Lower leg skin (tissue), 4 donors: ENCODE results near the gene NNMT. TPM values are rescaled to one million over a fixed set of nuclear protein-coding genes. Genes with fewer than 3 reads are reported as not detected.

Experiments used
- DNase-seq, 2 donors: peaks; one replicate each; pipeline ENCODE4 v3.0.0-alpha.2; 2019; ENCODE audit warnings: low spot score in 2 of 2
- H3K4me3 ChIP-seq: fragments of 200-600 bp; sonication (generic); 2 replicates; pipeline ENCODE4 v1.5.1; 2017; ENCODE audit warnings: mild to moderate bottlenecking, low read depth; ENCODE audit not compliant: poor library complexity, severe bottlenecking
- POLR2A ChIP-seq, 2 donors: fragments of 450-650 bp; IDR thresholded peaks; one replicate each; pipeline ENCODE4 v1.6.1; 2016 to 2017; ENCODE audit warnings: antibody characterized with exemption in 2 of 2, mild to moderate bottlenecking in 1 of 2, moderate library complexity in 1 of 2
- WGBS, 2 donors: methylation state at CpG; one replicate each; pipeline ENCODE4 v1.1.5; 2018; 5-methylcytosine and 5-hydroxymethylcytosine counted together
- intact Hi-C: fragments of 100-400 bp; cut with DNase I; formaldehyde crosslinking; loops from one replicate; pipeline ENCODE4 v1.15.0; 2023; ENCODE audit warnings: low total_unique reads
- total RNA-seq, 4 donors: library from RNA; depleted of rRNA; stranded (reverse); fragments of >200 nt; gene quantifications; one replicate each; pipeline ENCODE4 v1.1.0, GENCODE V29; 2016
- TF ChIP-seq, protein P1 (sequence below), 3 donors: fragments of 450-650 bp; IDR thresholded peaks; one replicate each; pipeline ENCODE4 v1.5.1; 2016; ENCODE audit warnings: antibody characterized with exemption in 3 of 3, mild to moderate bottlenecking in 3 of 3, moderate library complexity in 2 of 3

NNMT gene
- total RNA-seq, 4 donors from 2014 or later: 137 to 381 (median 145) TPM

DNA sequence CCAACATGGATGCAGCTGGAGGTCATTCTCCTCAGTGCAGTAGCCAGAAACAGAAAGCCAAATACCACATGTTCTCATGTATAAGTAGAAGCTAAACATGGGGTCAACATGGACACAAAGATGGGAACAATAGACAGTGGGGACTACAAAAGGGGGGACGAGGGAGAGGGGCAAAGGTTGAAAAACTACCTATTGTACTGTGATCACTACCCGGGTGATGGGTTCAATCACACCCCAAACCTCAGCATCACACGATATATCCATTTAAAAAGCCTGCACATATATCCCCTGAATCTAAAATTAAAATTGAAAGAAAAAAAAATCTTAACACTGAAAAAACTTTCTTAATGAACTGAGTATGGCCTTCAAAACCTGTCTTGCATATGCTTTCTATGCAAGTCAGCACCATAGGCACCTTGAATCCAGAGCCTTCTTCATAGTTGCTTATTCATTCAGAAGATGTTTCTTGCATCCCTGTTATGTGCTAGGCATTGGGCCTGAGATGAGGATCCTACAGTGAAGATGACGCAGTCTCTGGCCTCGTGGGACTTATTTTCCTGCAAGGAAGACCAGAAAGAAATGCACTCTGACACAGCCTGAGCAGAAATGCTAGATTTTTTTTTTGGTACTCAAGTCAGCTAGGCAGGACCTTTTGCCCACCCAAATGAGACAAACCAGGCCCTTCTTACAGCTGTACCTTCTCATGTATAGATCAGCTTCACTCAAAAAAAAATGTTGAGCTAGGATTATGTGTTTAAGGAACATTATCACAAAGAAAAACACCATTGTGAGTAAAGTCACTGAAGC lies 21.0 kb downstream of the NNMT start:
- TF ChIP-seq, protein P1, sequence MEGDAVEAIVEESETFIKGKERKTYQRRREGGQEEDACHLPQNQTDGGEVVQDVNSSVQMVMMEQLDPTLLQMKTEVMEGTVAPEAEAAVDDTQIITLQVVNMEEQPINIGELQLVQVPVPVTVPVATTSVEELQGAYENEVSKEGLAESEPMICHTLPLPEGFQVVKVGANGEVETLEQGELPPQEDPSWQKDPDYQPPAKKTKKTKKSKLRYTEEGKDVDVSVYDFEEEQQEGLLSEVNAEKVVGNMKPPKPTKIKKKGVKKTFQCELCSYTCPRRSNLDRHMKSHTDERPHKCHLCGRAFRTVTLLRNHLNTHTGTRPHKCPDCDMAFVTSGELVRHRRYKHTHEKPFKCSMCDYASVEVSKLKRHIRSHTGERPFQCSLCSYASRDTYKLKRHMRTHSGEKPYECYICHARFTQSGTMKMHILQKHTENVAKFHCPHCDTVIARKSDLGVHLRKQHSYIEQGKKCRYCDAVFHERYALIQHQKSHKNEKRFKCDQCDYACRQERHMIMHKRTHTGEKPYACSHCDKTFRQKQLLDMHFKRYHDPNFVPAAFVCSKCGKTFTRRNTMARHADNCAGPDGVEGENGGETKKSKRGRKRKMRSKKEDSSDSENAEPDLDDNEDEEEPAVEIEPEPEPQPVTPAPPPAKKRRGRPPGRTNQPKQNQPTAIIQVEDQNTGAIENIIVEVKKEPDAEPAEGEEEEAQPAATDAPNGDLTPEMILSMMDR (IDR thresholded peaks at IDR 0.05): no peak
- TF ChIP-seq POLR2A (IDR thresholded peaks at IDR 0.05): no peak
- whole genome bisulfite sequencing, 2 donors: 88% methylated on average over 5 of the region's 5 CpGs
- intact Hi-C loops: no loop called here
- DNase-seq: no peak
- no peak overlapping the region for H3K4me3 ChIP-seq

DNA sequence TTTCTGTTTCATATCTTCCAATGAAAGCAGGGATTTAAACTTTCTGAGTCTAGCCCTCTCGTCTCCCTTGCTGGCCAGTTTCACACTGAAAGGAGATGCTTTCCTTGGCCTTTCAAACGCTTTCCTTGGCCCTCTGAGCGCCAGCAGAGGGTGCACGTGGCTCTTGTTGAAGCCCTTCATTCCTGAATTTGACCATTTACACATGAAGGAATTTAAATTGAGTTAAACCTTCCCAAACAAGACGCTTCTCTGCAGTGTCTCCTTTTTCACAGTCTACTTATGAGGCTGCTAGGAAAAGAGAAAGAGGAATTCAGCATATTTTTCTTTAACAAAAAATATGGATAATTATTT lies 21.6 kb downstream of the NNMT start:
- 47 to 48% methylated on average over 5 of the region's 5 CpGs for WGBS, 2 donors
- intact Hi-C loops: no loop called here

DNA sequence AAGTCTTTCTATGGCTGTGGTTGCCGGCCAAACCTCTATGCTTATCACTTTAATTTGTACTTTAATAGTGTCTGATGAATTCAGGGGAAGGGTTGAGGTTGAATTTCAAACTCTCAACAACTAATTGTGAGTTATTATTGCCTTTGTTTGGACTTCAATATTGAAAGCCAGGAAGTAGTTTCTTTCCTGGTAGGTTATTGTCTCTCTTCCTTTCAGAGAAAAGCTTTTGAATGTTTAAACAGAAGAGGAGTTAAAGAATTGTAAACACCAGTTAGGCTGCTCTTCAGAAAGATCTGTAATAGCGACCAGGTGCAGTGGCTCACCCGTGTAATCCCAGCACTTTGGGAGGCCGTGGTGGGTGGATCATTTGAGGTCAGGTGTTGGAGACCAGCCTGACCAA lies 22.2 kb downstream of the NNMT start:
- no peak for TF ChIP-seq POLR2A (IDR thresholded peaks at IDR 0.05)
- TF ChIP-seq, protein P1 (IDR thresholded peaks at IDR 0.05): no peak
- 63 to 64% methylated on average over 4 of the region's 4 CpGs for WGBS, 2 donors
- DNase-seq: no peak
- intact Hi-C loops: no loop called here
- H3K4me3 ChIP-seq: no peak overlapping the region

More for the DNA sequence above, 21.6 kb downstream of the NNMT start:
- TF ChIP-seq POLR2A (IDR thresholded peaks at IDR 0.05): no peak
- TF ChIP-seq, protein P1 (IDR thresholded peaks at IDR 0.05): no peak
- no peak for DNase-seq
- no peak overlapping the region for H3K4me3 ChIP-seq

DNA sequence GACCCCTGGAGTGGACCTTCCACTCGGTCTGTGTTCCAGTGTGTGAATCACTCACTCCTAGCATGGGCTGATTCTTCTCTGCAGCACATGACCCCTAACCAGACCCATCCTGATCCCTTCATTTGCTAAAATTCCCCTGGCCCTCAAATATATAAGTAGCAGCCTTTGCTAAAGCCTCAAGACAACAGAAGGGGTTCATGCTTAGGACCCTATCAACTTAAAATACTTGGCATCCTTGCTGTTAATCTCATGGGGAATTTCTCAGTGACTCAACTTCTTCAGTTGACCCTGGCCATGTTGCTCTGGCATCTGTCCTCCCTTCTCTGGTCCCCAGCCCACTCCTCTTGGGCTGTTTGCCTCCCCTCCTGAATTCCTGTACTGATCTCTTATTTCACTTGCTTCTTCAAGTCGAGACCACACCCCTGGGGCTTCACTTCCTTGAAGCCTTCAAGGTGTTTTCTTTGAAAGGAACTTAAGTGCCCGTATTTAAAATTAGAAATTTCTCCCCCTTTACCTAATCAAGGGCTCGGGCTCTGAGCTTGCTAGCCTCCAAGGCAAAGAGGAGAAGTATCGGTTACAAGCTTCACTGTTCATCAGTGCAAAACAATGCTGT lies 23.6 kb downstream of the NNMT start:
- DNase-seq: no peak
- no peak for TF ChIP-seq POLR2A (IDR thresholded peaks at IDR 0.05)
- TF ChIP-seq, protein P1 (IDR thresholded peaks at IDR 0.05): no peak
- WGBS, 2 donors: 50 to 53% methylated on average over 5 of the region's 5 CpGs
- intact Hi-C loops: no loop called here
- no peak overlapping the region for H3K4me3 ChIP-seq

DNA sequence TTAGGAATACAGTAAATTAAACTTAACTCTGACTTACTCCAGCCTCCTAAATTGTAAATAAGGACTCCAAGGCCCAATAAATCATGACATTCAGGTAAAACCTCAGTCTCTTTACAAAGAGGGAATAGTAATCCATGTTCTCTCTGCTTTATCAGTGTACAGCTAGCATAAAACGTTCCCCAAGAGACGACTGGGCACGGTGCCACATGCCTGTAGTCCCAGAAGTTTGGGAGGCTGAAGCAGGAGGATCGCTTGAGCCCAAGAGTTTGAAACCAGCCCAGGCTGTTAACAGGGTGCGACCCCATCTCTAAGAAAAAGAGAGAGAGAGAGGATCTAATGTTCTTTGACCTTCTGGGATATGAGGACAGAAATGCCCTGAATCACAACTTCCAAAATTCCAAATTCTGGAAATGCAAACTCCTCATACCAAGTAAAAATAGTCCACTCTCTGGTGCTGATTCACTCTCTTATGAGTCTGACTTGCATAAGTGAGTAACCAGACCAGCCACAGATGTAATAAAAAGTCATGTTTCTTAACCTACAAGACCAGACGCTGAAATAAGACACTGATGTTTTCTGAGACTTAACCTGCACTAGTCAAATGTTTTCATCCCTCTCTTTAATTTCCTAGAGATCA lies 25.5 kb downstream of the NNMT start:
- H3K4me3 ChIP-seq: no peak overlapping the region
- 62 to 69% methylated on average over 6 of the region's 6 CpGs for WGBS, 2 donors
- peak in 1 of 2 donors; percentile 88 for DNase-seq
- TF ChIP-seq, protein P1 (IDR thresholded peaks at IDR 0.05): no peak
- TF ChIP-seq POLR2A (IDR thresholded peaks at IDR 0.05): no peak
- intact Hi-C loops: no loop called here
